Ectodermal cell (in vitro differentiated cells): ENCODE measurements around the gene AREG.

Experiments
- H3K27ac ChIP-seq: 2 replicates; pipeline ENCODE4 v1.7.0; 2013; ENCODE audit warnings: mild to moderate bottlenecking, low read depth, low read length; ENCODE audit not compliant: insufficient read depth, poor library complexity, severe bottlenecking
- H3K27me3 ChIP-seq: 2 replicates; pipeline ENCODE4 v1.7.0; 2013; ENCODE audit warnings: mild to moderate bottlenecking, low read length; ENCODE audit not compliant: insufficient read depth, control insufficient read depth, poor library complexity, severe bottlenecking
- H3K36me3 ChIP-seq: one replicate; pipeline ENCODE4 v1.7.0; 2013; ENCODE audit warnings: low read length; ENCODE audit not compliant: control insufficient read depth, insufficient read depth
- H3K4me1 ChIP-seq: one replicate; pipeline ENCODE4 v1.7.0; 2013; ENCODE audit warnings: low read length; ENCODE audit not compliant: control insufficient read depth, insufficient read depth
- H3K4me3 ChIP-seq: 2 replicates; pipeline ENCODE4 v1.7.0; 2013; ENCODE audit warnings: low read depth, low read length, control low read depth; ENCODE audit not compliant: insufficient read depth
- H3K9me3 ChIP-seq: 2 replicates; pipeline ENCODE4 v1.7.0; 2013; ENCODE audit warnings: mild to moderate bottlenecking, low read length, moderate library complexity; ENCODE audit not compliant: control insufficient read depth
- WGBS, 2 experiments: methylation state at CpG; one replicate each; pipeline ENCODE4 v1.1.7; 2013; ENCODE audit warnings: missing lambda C conversion rate in 2 of 2; 5-methylcytosine and 5-hydroxymethylcytosine counted together

The AREG gene

GRCh38 chr4:74456849-74457395, 12.0 kb downstream of the AREG start:
- no peaks in the 10 kb centered on the region for H3K9me3 ChIP-seq
- H3K4me1 ChIP-seq: no peaks in the 10 kb centered on the region
- H3K4me3 ChIP-seq: no peak overlapping the region
- WGBS, 2 experiments: 96 to 98% methylated on average over 5 of the region's 5 CpGs
- no peaks in the 10 kb centered on the region for H3K36me3 ChIP-seq
- no peak overlapping the region for H3K27ac ChIP-seq
- H3K27me3 ChIP-seq: no peaks in the 10 kb centered on the region

GRCh38 chr4:74460833-74461232, 15.9 kb downstream of the AREG start:
- Histone ChIP-seq H3K4me1 (no peaks in the 10 kb centered on the region), H3K4me3 (no peak overlapping the region), H3K36me3 (no peaks in the 10 kb centered on the region), H3K27me3 (no peaks in the 10 kb centered on the region), H3K9me3 (no peaks in the 10 kb centered on the region), H3K27ac (no peak overlapping the region)

- Histone ChIP-seq H3K4me1 (no peaks in the 10 kb centered on the region), H3K27ac (no peak overlapping the region), H3K4me3 (no peak overlapping the region), H3K36me3 (no peaks in the 10 kb centered on the region), H3K9me3 (no peaks in the 10 kb centered on the region), H3K27me3 (no peaks in the 10 kb centered on the region)
- whole genome bisulfite sequencing, 2 experiments: 96 to 100% methylated on average over 1 of the region's 1 CpG
These were observed 18.2 kb downstream of the AREG start for GRCh38 chr4:74463123-74463522.

GRCh38 chr4:74464291-74464690, 19.4 kb downstream of the AREG start:
- no peak overlapping the region for H3K27ac ChIP-seq
- no peaks in the 10 kb centered on the region for H3K36me3 ChIP-seq
- H3K27me3 ChIP-seq: no peaks in the 10 kb centered on the region
- H3K4me3 ChIP-seq: no peak overlapping the region
- H3K4me1 ChIP-seq: no peaks in the 10 kb centered on the region
- no peaks in the 10 kb centered on the region for H3K9me3 ChIP-seq

- Histone ChIP-seq H3K27me3 (no peaks in the 10 kb centered on the region), H3K4me1 (no peaks in the 10 kb centered on the region)
These were observed 21.3 kb downstream of the AREG start for GRCh38 chr4:74466242-74466641.

GRCh38 chr4:74471264-74471663, 26.3 kb downstream of the AREG start:
- no peaks in the 10 kb centered on the region for H3K9me3 ChIP-seq
- no peaks in the 10 kb centered on the region for H3K4me1 ChIP-seq
- no peak overlapping the region for H3K27ac ChIP-seq
- H3K4me3 ChIP-seq: no peak overlapping the region
- 89 to 91% methylated on average over 1 of the region's 1 CpG for WGBS, 2 experiments
- H3K27me3 ChIP-seq: no peaks in the 10 kb centered on the region
- H3K36me3 ChIP-seq: no peaks in the 10 kb centered on the region

More at GRCh38 chr4:74466242-74466641, 21.3 kb downstream of the AREG start:
- Histone ChIP-seq H3K27ac (no peak overlapping the region), H3K9me3 (no peaks in the 10 kb centered on the region), H3K4me3 (no peak overlapping the region), H3K36me3 (no peaks in the 10 kb centered on the region)
- WGBS, 2 experiments: 95 to 100% methylated on average over 1 of the region's 1 CpG

- no peaks in the 10 kb centered on the region for H3K9me3 ChIP-seq
- 91% methylated on average over 5 of the region's 5 CpGs for WGBS, 2 experiments
- H3K27me3 ChIP-seq: no peaks in the 10 kb centered on the region
- H3K4me1 ChIP-seq: no peaks in the 10 kb centered on the region
- no peak overlapping the region for H3K27ac ChIP-seq
- H3K4me3 ChIP-seq: no peak overlapping the region
- H3K36me3 ChIP-seq: no peaks in the 10 kb centered on the region
These were observed 28.3 kb downstream of the AREG start for GRCh38 chr4:74473155-74473811.

GRCh38 chr4:74474345-74475090, 29.6 kb downstream of the AREG start:
- Histone ChIP-seq H3K36me3 (no peaks in the 10 kb centered on the region), H3K9me3 (no peaks in the 10 kb centered on the region), H3K27ac (no peak overlapping the region), H3K27me3 (no peaks in the 10 kb centered on the region), H3K4me1 (no peaks in the 10 kb centered on the region), H3K4me3 (no peak overlapping the region)
- 92 to 93% methylated on average over 4 of the region's 4 CpGs for WGBS, 2 experiments

GRCh38 chr4:74475091-74475800, 30.3 kb downstream of the AREG start:
- WGBS, 2 experiments: 94 to 96% methylated on average over 1 to 2 of the region's 2 CpGs
- Histone ChIP-seq H3K9me3 (no peaks in the 10 kb centered on the region), H3K27me3 (no peaks in the 10 kb centered on the region), H3K27ac (no peak overlapping the region), H3K4me3 (no peak overlapping the region), H3K4me1 (no peaks in the 10 kb centered on the region), H3K36me3 (no peaks in the 10 kb centered on the region)

- H3K27me3 ChIP-seq: no peaks in the 10 kb centered on the region
- no peaks in the 10 kb centered on the region for H3K4me1 ChIP-seq
- H3K9me3 ChIP-seq: no peaks in the 10 kb centered on the region
- H3K36me3 ChIP-seq: no peaks in the 10 kb centered on the region
- no peak overlapping the region for H3K27ac ChIP-seq
- H3K4me3 ChIP-seq: no peak overlapping the region
- 80 to 90% methylated on average over 1 to 3 of the region's 3 CpGs for WGBS, 2 experiments
These were observed 31.0 kb downstream of the AREG start for GRCh38 chr4:74475946-74476345.
